ENCODE data around the gene CEACAM16.

- TF ChIP-seq, protein P1, sequence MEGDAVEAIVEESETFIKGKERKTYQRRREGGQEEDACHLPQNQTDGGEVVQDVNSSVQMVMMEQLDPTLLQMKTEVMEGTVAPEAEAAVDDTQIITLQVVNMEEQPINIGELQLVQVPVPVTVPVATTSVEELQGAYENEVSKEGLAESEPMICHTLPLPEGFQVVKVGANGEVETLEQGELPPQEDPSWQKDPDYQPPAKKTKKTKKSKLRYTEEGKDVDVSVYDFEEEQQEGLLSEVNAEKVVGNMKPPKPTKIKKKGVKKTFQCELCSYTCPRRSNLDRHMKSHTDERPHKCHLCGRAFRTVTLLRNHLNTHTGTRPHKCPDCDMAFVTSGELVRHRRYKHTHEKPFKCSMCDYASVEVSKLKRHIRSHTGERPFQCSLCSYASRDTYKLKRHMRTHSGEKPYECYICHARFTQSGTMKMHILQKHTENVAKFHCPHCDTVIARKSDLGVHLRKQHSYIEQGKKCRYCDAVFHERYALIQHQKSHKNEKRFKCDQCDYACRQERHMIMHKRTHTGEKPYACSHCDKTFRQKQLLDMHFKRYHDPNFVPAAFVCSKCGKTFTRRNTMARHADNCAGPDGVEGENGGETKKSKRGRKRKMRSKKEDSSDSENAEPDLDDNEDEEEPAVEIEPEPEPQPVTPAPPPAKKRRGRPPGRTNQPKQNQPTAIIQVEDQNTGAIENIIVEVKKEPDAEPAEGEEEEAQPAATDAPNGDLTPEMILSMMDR (conservative IDR thresholded peaks at IDR 0.05; ENCODE audit: low read length), result no peak
- TF ChIP-seq EZH2phosphoT487 (IDR thresholded peaks at IDR 0.05; ENCODE audit: borderline replicate concordance, low read depth, low read length), result no peak
Measured at GRCh38 chr19:44753932-44754749, 55.2 kb downstream of the CEACAM16 start.

Measured in OCI-LY7 (cell line).